Measurements from ENCODE around the gene BTN1A1.
"Not testable (repeated sequence)": the region's sequence is repeated elsewhere in the genome, so short reads cannot be mapped to it uniquely, and the experiment has no call there.

The BTN1A1 gene

GRCh38 chr6:26534681-26535465 lies 34.8 kb downstream of the BTN1A1 start:
- peak in 5 of 10 donors; percentile 28 to 88 (median 48) for DNase-seq
- intact Hi-C loops (cut with DNase I), result loop anchor here (10.0 kb wide), 1 partner anchor 60 kb away; the partner anchor contains the start of gene ABT1

GRCh38 chr6:26536571-26537159 lies 36.6 kb downstream of the BTN1A1 start:
- intact Hi-C loops (cut with DNase I), result loop anchor here (10.0 kb wide), 1 partner anchor 58 kb away; the partner anchor contains the start of gene ABT1
- peak in 2 of 10 donors; percentile 16 to 17 for DNase-seq

GRCh38 chr6:26537160-26537845 lies 37.2 kb downstream of the BTN1A1 start:
- peak; percentile 74 to 97 (median 83) for DNase-seq
- intact Hi-C loops (cut with DNase I), result loop anchor here (10.0 kb wide), 1 partner anchor 57 kb away; the partner anchor contains the start of gene ABT1

- peak; percentile 66 to 98 (median 81) for DNase-seq
- intact Hi-C loops (cut with DNase I), result loop anchor here (1.0 to 10.0 kb wide), 3 partner anchors 15 to 57 kb away; partner anchors contain the start of gene ABT1
Measured at GRCh38 chr6:26537846-26538571, 37.9 kb downstream of the BTN1A1 start, which contains the start of gene HMGN4. Gene HMGN4, plus strand, starts transcription at chr6:26538366. Its CDS starts 6,841 bp downstream, at chr6:26545207.

GRCh38 chr6:26538572-26538902 lies 38.4 kb downstream of the BTN1A1 start:
- intact Hi-C loops (cut with DNase I), result loop anchor here (1.0 to 10.0 kb wide), 3 partner anchors 15 to 56 kb away; partner anchors contain the start of gene ABT1
- no peak for DNase-seq

- DNase-seq, result no peak
- intact Hi-C loops (cut with DNase I), result loop anchor here (2.0 to 10.0 kb wide), 2 partner anchors 18 to 56 kb away; partner anchors contain the start of gene ABT1
Measured at GRCh38 chr6:26539071-26539615, 39.0 kb downstream of the BTN1A1 start.

- DNase-seq, result no peak
Measured at GRCh38 chr6:26541579-26541978, 41.5 kb downstream of the BTN1A1 start.

GRCh38 chr6:26543953-26544352 lies 43.9 kb downstream of the BTN1A1 start:
- intact Hi-C loops (cut with DNase I), result no loop called here
- no peak for DNase-seq

More at GRCh38 chr6:26541579-26541978, 41.5 kb downstream of the BTN1A1 start:
- intact Hi-C loops (cut with DNase I), result no loop called here

- no peak for DNase-seq
- intact Hi-C loops (cut with DNase I), result no loop called here
Measured at GRCh38 chr6:26544473-26544872, 44.4 kb downstream of the BTN1A1 start.

GRCh38 chr6:26545627-26546026 lies 45.5 kb downstream of the BTN1A1 start:
- no peak for DNase-seq
- intact Hi-C loops (cut with DNase I), result no loop called here

- intact Hi-C loops (cut with DNase I); DNase-seq: not testable (repeated sequence)
Measured at GRCh38 chr6:26547363-26547762, 47.3 kb downstream of the BTN1A1 start.

- DNase-seq, result peak in 3 of 10 donors; percentile 29 to 80 (median 77)
- intact Hi-C loops (cut with DNase I), result loop anchor here (10.0 kb wide), 1 partner anchor 236 kb away; no protein-coding TSS in a partner anchor
Measured at GRCh38 chr6:26550250-26550993, 50.3 kb downstream of the BTN1A1 start.

- DNase-seq, result no peak
- intact Hi-C loops (cut with DNase I), result loop anchor here (10.0 kb wide), 1 partner anchor 237 kb away; no protein-coding TSS in a partner anchor
Measured at GRCh38 chr6:26552205-26552604, 52.1 kb downstream of the BTN1A1 start.

- intact Hi-C loops (cut with DNase I), result loop anchor here (1.0 to 10.0 kb wide), 3 partner anchors 14 to 238 kb away; partner anchors contain the start of gene HMGN4
- no peak for DNase-seq
Measured at GRCh38 chr6:26552640-26553188, 52.6 kb downstream of the BTN1A1 start.

GRCh38 chr6:26553264-26553634 lies 53.1 kb downstream of the BTN1A1 start:
- intact Hi-C loops (cut with DNase I), result loop anchor here (1.0 to 10.0 kb wide), 3 partner anchors 15 to 238 kb away; partner anchors contain the start of gene HMGN4
- DNase-seq, result peak; percentile 63 to 95 (median 76)

GRCh38 chr6:26553635-26554446 lies 53.7 kb downstream of the BTN1A1 start:
- peak in 9 of 10 donors; percentile 40 to 94 (median 55) for DNase-seq
- intact Hi-C loops (cut with DNase I), result loop anchor here (1.0 to 10.0 kb wide), 3 partner anchors 14 to 239 kb away; partner anchors contain the start of gene HMGN4

- no peak for DNase-seq
- intact Hi-C loops (cut with DNase I), result loop anchor here (10.0 kb wide), 1 partner anchor 240 kb away; no protein-coding TSS in a partner anchor
Measured at GRCh38 chr6:26554447-26554696, 54.3 kb downstream of the BTN1A1 start.

Data from posterior cingulate gyrus (tissue), 11 donors.